ENCODE results near the gene WDR17.

WDR17 gene

GRCh38 chr4:176065435-176066291 is at the start of gene WDR17:
Gene WDR17 (plus strand): TSS chr4:176065841. CDS start chr4:176111581, 45,740 bp downstream.
- DNase-seq = peak; percentile 83
- H3K36me3 Mint-ChIP-seq (ENCODE audit: low read depth) = no peaks in the 10 kb centered on the region
- peaks cover 38% of the 10 kb centered on the region for H3K27me3 Mint-ChIP-seq
- peak within 1 kb of the TSS; percentile 85 for H3K27ac Mint-ChIP-seq
- H3K4me3 Mint-ChIP-seq = peak within 1 kb of the TSS; percentile 86
- peaks cover 13% of the 10 kb centered on the region for H3K4me1 Mint-ChIP-seq (ENCODE audit: low read depth)
- H3K9me3 Mint-ChIP-seq = no peaks in the 10 kb centered on the region

GRCh38 chr4:176016601-176017000 is 49.0 kb upstream of the WDR17 start:
- no peak overlapping the region for H3K27ac Mint-ChIP-seq
- H3K27me3 Mint-ChIP-seq = no peaks in the 10 kb centered on the region
- H3K4me1 Mint-ChIP-seq (ENCODE audit: low read depth) = no peaks in the 10 kb centered on the region
- H3K36me3 Mint-ChIP-seq (ENCODE audit: low read depth) = no peaks in the 10 kb centered on the region
- DNase-seq = no peak
- H3K4me3 Mint-ChIP-seq = no peak overlapping the region
- no peaks in the 10 kb centered on the region for H3K9me3 Mint-ChIP-seq

- Mint-ChIP-seq H3K9me3 (no peaks in the 10 kb centered on the region), H3K27ac (no peak overlapping the region), H3K27me3 (peaks cover 10% of the 10 kb centered on the region), H3K36me3 (ENCODE audit: low read depth) (no peaks in the 10 kb centered on the region), H3K4me1 (ENCODE audit: low read depth) (no peaks in the 10 kb centered on the region), H3K4me3 (no peak overlapping the region)
- no peak for DNase-seq
Measured at GRCh38 chr4:176020481-176021085, 45.1 kb upstream of the WDR17 start.

- no peaks in the 10 kb centered on the region for H3K4me1 Mint-ChIP-seq (ENCODE audit: low read depth)
- no peaks in the 10 kb centered on the region for H3K27me3 Mint-ChIP-seq
- no peak for DNase-seq
- H3K9me3 Mint-ChIP-seq = no peaks in the 10 kb centered on the region
- no peaks in the 10 kb centered on the region for H3K36me3 Mint-ChIP-seq (ENCODE audit: low read depth)
- no peak overlapping the region for H3K27ac Mint-ChIP-seq
- no peak overlapping the region for H3K4me3 Mint-ChIP-seq
Measured at GRCh38 chr4:176030391-176030790, 35.2 kb upstream of the WDR17 start.

GRCh38 chr4:176031922-176032321 is 33.7 kb upstream of the WDR17 start:
- DNase-seq = no peak
- no peaks in the 10 kb centered on the region for H3K4me1 Mint-ChIP-seq (ENCODE audit: low read depth)
- H3K4me3 Mint-ChIP-seq = no peak overlapping the region
- no peaks in the 10 kb centered on the region for H3K36me3 Mint-ChIP-seq (ENCODE audit: low read depth)
- H3K27ac Mint-ChIP-seq = no peak overlapping the region
- no peaks in the 10 kb centered on the region for H3K9me3 Mint-ChIP-seq
- H3K27me3 Mint-ChIP-seq = no peaks in the 10 kb centered on the region

- no peaks in the 10 kb centered on the region for H3K27me3 Mint-ChIP-seq
- H3K4me1 Mint-ChIP-seq (ENCODE audit: low read depth) = no peaks in the 10 kb centered on the region
- no peaks in the 10 kb centered on the region for H3K9me3 Mint-ChIP-seq
- H3K27ac Mint-ChIP-seq = no peak overlapping the region
- no peaks in the 10 kb centered on the region for H3K36me3 Mint-ChIP-seq (ENCODE audit: low read depth)
- H3K4me3 Mint-ChIP-seq = no peak overlapping the region
- no peak for DNase-seq
Measured at GRCh38 chr4:176032454-176032853, 33.2 kb upstream of the WDR17 start.

- DNase-seq = no peak
Measured at GRCh38 chr4:176034499-176034898, 31.1 kb upstream of the WDR17 start.

GRCh38 chr4:176034936-176035335 is 30.7 kb upstream of the WDR17 start:
- H3K4me1 Mint-ChIP-seq (ENCODE audit: low read depth) = no peaks in the 10 kb centered on the region
- DNase-seq = no peak

More at GRCh38 chr4:176034499-176034898, 31.1 kb upstream of the WDR17 start:
- H3K27me3 Mint-ChIP-seq = no peaks in the 10 kb centered on the region
- H3K9me3 Mint-ChIP-seq = peaks cover 6% of the 10 kb centered on the region
- H3K27ac Mint-ChIP-seq = no peak overlapping the region
- no peaks in the 10 kb centered on the region for H3K36me3 Mint-ChIP-seq (ENCODE audit: low read depth)
- H3K4me1 Mint-ChIP-seq (ENCODE audit: low read depth) = no peaks in the 10 kb centered on the region
- H3K4me3 Mint-ChIP-seq = no peak overlapping the region

GRCh38 chr4:176036585-176037205 is 28.9 kb upstream of the WDR17 start:
- peaks cover 3% of the 10 kb centered on the region for H3K27me3 Mint-ChIP-seq
- H3K4me1 Mint-ChIP-seq (ENCODE audit: low read depth) = no peaks in the 10 kb centered on the region
- no peak overlapping the region for H3K27ac Mint-ChIP-seq
- no peaks in the 10 kb centered on the region for H3K36me3 Mint-ChIP-seq (ENCODE audit: low read depth)
- peaks cover 11% of the 10 kb centered on the region for H3K9me3 Mint-ChIP-seq
- no peak overlapping the region for H3K4me3 Mint-ChIP-seq
- no peak for DNase-seq

More at GRCh38 chr4:176034936-176035335, 30.7 kb upstream of the WDR17 start:
- no peak overlapping the region for H3K27ac Mint-ChIP-seq
- peaks cover 10% of the 10 kb centered on the region for H3K9me3 Mint-ChIP-seq
- no peaks in the 10 kb centered on the region for H3K27me3 Mint-ChIP-seq
- no peak overlapping the region for H3K4me3 Mint-ChIP-seq
- H3K36me3 Mint-ChIP-seq (ENCODE audit: low read depth) = no peaks in the 10 kb centered on the region

- H3K9me3 Mint-ChIP-seq = peaks cover 11% of the 10 kb centered on the region
- H3K36me3 Mint-ChIP-seq (ENCODE audit: low read depth) = no peaks in the 10 kb centered on the region
- no peak overlapping the region for H3K4me3 Mint-ChIP-seq
- H3K27ac Mint-ChIP-seq = no peak overlapping the region
- H3K4me1 Mint-ChIP-seq (ENCODE audit: low read depth) = no peaks in the 10 kb centered on the region
- no peak for DNase-seq
- peaks cover 22% of the 10 kb centered on the region for H3K27me3 Mint-ChIP-seq
Measured at GRCh38 chr4:176038789-176039188, 26.9 kb upstream of the WDR17 start.

GRCh38 chr4:176042195-176042594 is 23.4 kb upstream of the WDR17 start:
- peaks cover 11% of the 10 kb centered on the region for H3K9me3 Mint-ChIP-seq
- H3K4me1 Mint-ChIP-seq (ENCODE audit: low read depth) = no peaks in the 10 kb centered on the region
- no peak overlapping the region for H3K27ac Mint-ChIP-seq
- no peak for DNase-seq
- no peaks in the 10 kb centered on the region for H3K36me3 Mint-ChIP-seq (ENCODE audit: low read depth)
- no peak overlapping the region for H3K4me3 Mint-ChIP-seq
- H3K27me3 Mint-ChIP-seq = peaks cover 38% of the 10 kb centered on the region

GRCh38 chr4:176043838-176044588 is 21.6 kb upstream of the WDR17 start:
- Mint-ChIP-seq H3K27me3 (peaks cover 43% of the 10 kb centered on the region), H3K4me3 (no peak overlapping the region), H3K36me3 (ENCODE audit: low read depth) (no peaks in the 10 kb centered on the region), H3K9me3 (peaks cover 10% of the 10 kb centered on the region), H3K4me1 (ENCODE audit: low read depth) (no peaks in the 10 kb centered on the region), H3K27ac (no peak overlapping the region)
- DNase-seq = no peak

GRCh38 chr4:176044589-176044951 is 21.1 kb upstream of the WDR17 start:
- Mint-ChIP-seq H3K27ac (no peak overlapping the region), H3K9me3 (peaks cover 5% of the 10 kb centered on the region), H3K27me3 (peaks cover 43% of the 10 kb centered on the region), H3K36me3 (ENCODE audit: low read depth) (no peaks in the 10 kb centered on the region), H3K4me1 (ENCODE audit: low read depth) (no peaks in the 10 kb centered on the region), H3K4me3 (no peak overlapping the region)
- DNase-seq = no peak

- Mint-ChIP-seq H3K36me3 (ENCODE audit: low read depth) (no peaks in the 10 kb centered on the region), H3K27ac (no peak overlapping the region), H3K9me3 (no peaks in the 10 kb centered on the region), H3K27me3 (peaks cover 23% of the 10 kb centered on the region), H3K4me3 (no peak overlapping the region), H3K4me1 (ENCODE audit: low read depth) (peaks cover 3% of the 10 kb centered on the region)
- no peak for DNase-seq
Measured at GRCh38 chr4:176048631-176049030, 17.0 kb upstream of the WDR17 start.

Data from activated T-cell treated with anti-CD3 and anti-CD28 coated beads, Interleukin-2, amount 50 U/mL, for 24 hours (primary cell).